Activated T-helper 1 cell treated with anti-CD3 and anti-CD28 coated beads, Interleukin-12 subunit alpha, Interleukin-12 subunit beta, Interleukin-2, Interleukin-4 antibody, amounts not matched to agents 30 ng/mL and 10 ng/mL and 1 ng/mL, durations not matched to agents 14 hours and 24 hours and 36 hours (primary cell): Measurements from ENCODE around the gene KIF1A. TPM values are rescaled to one million over a fixed set of nuclear protein-coding genes. Genes with fewer than 3 reads are reported as not detected.

Source experiments
- DNase-seq: peaks from one replicate; pipeline ENCODE4 v3.0.0; 2021; ENCODE audit warnings: low spot score
- H3K27ac Mint-ChIP-seq: one replicate; pipeline ENCODE4 v1.8.0; 2021; ENCODE audit warnings: mild to moderate bottlenecking, mixed read lengths
- H3K27me3 Mint-ChIP-seq: one replicate; pipeline ENCODE4 v1.8.0; 2022; ENCODE audit warnings: mild to moderate bottlenecking, moderate library complexity, mixed read lengths; ENCODE audit not compliant: insufficient read depth
- H3K36me3 Mint-ChIP-seq: one replicate; pipeline ENCODE4 v1.8.0; 2021; ENCODE audit warnings: low read depth, mixed read lengths
- H3K4me1 Mint-ChIP-seq: one replicate; pipeline ENCODE4 v1.8.0; 2021; ENCODE audit warnings: low read depth, mixed read lengths
- H3K4me3 Mint-ChIP-seq: one replicate; pipeline ENCODE4 v1.8.0; 2021; ENCODE audit warnings: mild to moderate bottlenecking, moderate library complexity, mixed read lengths
- H3K9me3 Mint-ChIP-seq: one replicate; pipeline ENCODE4 v1.8.0; 2021; ENCODE audit warnings: mixed read lengths
- intact Hi-C: fragments of 100-400 bp; cut with micrococcal nuclease; formaldehyde crosslinking; loops from one replicate; pipeline ENCODE4 v1.15.1; 2024
- total RNA-seq: library from RNA; stranded (reverse); gene quantifications from 2 replicates; pipeline ENCODE4 v1.2.3, GENCODE V29; 2022

The KIF1A gene
- total RNA-seq, 1 donor from 2014 or later, result 0.83 TPM

- Mint-ChIP-seq H3K36me3 (no peaks in the 10 kb centered on the region), H3K4me1 (peaks cover 4% of the 10 kb centered on the region), H3K27me3 (no peaks in the 10 kb centered on the region), H3K4me3 (no peak overlapping the region), H3K9me3 (no peaks in the 10 kb centered on the region), H3K27ac (no peak overlapping the region)
- no peak for DNase-seq
- intact Hi-C loops, result no loop called here
Observed at GRCh38 chr2:240762971-240763370, 57.0 kb downstream of the KIF1A start.

DNA sequence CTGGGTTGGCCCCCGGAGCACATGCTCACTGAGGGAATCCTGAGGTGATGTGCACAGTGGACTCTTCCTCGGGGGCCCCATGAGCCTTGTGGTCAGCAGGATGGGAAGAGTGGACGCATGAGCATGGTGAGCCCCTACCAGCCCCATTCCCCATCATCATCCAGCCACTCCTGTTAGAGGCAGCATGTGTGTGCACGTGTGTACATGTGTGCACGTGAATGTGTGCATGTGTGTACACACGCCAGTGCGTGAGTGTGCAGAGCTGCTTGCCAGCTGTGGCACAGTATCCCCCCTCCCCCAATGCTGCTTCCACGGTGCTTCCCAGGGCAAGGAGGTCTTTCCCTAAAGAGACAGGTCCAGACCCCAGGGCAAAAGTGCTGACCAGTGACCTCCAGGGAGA is 57.8 kb downstream of the KIF1A start:
- Mint-ChIP-seq H3K4me1 (peaks cover 4% of the 10 kb centered on the region), H3K9me3 (no peaks in the 10 kb centered on the region), H3K36me3 (no peaks in the 10 kb centered on the region), H3K27me3 (no peaks in the 10 kb centered on the region), H3K27ac (no peak overlapping the region), H3K4me3 (no peak overlapping the region)
- intact Hi-C loops, result no loop called here
- DNase-seq, result no peak

- intact Hi-C loops, result no loop called here
- no peaks in the 10 kb centered on the region for H3K9me3 Mint-ChIP-seq
- H3K27ac Mint-ChIP-seq, result no peak overlapping the region
- H3K36me3 Mint-ChIP-seq, result no peaks in the 10 kb centered on the region
- H3K27me3 Mint-ChIP-seq, result no peaks in the 10 kb centered on the region
- no peak overlapping the region for H3K4me3 Mint-ChIP-seq
- H3K4me1 Mint-ChIP-seq, result peaks cover 4% of the 10 kb centered on the region
- no peak for DNase-seq
Observed at GRCh38 chr2:240760576-240761246, 59.3 kb downstream of the KIF1A start.

DNA sequence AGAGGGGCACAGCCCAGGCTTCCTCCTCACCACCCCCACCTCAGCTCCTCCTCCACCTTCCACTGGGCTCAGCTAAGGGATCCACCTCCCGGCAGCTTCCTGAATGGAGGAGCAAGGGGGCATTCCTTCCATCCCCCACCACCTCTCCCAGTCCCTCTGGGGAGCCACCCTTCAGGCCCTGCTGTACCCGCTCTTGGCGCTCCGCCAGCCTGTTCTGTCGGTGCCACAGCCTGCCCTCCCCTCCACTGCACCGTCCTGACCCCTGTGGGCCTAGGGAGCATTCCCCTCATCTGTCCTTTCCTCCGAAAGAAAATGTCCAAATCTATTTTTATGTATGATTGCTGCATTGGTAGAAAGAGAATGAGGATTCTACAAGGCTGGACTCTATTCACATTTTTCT is 59.9 kb downstream of the KIF1A start:
- intact Hi-C loops, result no loop called here
- Mint-ChIP-seq H3K27ac (no peak overlapping the region), H3K9me3 (no peaks in the 10 kb centered on the region), H3K4me3 (no peak overlapping the region), H3K27me3 (no peaks in the 10 kb centered on the region), H3K36me3 (no peaks in the 10 kb centered on the region), H3K4me1 (peaks cover 4% of the 10 kb centered on the region)
- DNase-seq, result no peak

DNA sequence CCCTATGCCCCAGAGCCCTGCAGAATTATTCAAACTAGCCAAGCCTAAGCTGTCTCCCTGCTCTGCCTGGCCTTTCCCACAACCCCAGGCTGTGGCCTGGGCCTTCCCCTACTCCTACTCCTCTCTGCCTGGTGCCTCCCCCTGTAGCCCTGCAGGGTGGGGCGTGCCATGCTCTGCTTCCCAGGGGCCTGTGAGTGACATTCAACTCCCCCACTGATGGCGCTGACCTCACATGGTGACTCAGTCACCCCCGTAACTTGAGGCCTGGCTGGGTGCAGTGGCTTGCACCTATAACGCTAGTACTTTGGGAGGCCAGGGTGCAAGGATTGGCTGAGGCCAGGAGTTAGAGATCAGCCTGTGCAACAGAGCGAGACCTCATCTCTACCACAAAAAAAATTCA is 60.6 kb downstream of the KIF1A start:
- intact Hi-C loops, result no loop called here
- Mint-ChIP-seq H3K27ac (no peak overlapping the region), H3K9me3 (no peaks in the 10 kb centered on the region)

GRCh38 chr2:240757086-240757614 is 62.9 kb downstream of the KIF1A start:
- Mint-ChIP-seq H3K4me1 (peaks cover 4% of the 10 kb centered on the region), H3K27ac (no peak overlapping the region), H3K9me3 (no peaks in the 10 kb centered on the region), H3K36me3 (no peaks in the 10 kb centered on the region), H3K27me3 (no peaks in the 10 kb centered on the region), H3K4me3 (no peak overlapping the region)
- intact Hi-C loops, result no loop called here
- DNase-seq, result no peak

More for the DNA sequence above, 60.6 kb downstream of the KIF1A start:
- no peak for DNase-seq
- no peak overlapping the region for H3K4me3 Mint-ChIP-seq
- no peaks in the 10 kb centered on the region for H3K27me3 Mint-ChIP-seq
- H3K4me1 Mint-ChIP-seq, result peaks cover 4% of the 10 kb centered on the region
- no peaks in the 10 kb centered on the region for H3K36me3 Mint-ChIP-seq

DNA sequence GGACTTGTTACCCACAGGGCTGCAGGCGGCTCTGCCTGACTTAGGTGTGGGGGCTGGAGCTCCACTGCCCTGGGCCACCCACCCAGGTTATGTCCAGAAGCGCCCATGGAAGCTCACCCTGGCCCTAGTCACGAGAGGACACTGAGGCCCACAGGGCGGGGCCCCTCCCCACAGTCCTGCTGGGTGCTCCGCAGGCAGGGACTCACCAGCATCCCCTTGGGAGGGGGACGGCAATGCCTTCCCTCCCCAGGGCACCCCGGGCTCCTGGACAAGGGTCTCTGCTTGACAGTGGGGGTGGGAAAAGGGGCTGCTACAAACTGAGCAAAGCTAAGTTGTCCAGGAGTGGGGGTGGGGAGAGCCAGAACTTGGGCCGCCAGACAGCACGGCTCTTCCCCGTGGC is 67.8 kb downstream of the KIF1A start:
- intact Hi-C loops, result no loop called here
- no peak overlapping the region for H3K27ac Mint-ChIP-seq
- no peak for DNase-seq
- no peaks in the 10 kb centered on the region for H3K9me3 Mint-ChIP-seq
- no peaks in the 10 kb centered on the region for H3K4me1 Mint-ChIP-seq
- H3K4me3 Mint-ChIP-seq, result no peak overlapping the region
- no peaks in the 10 kb centered on the region for H3K36me3 Mint-ChIP-seq
- H3K27me3 Mint-ChIP-seq, result no peaks in the 10 kb centered on the region

GRCh38 chr2:240750409-240750808 is 69.6 kb downstream of the KIF1A start:
- no peaks in the 10 kb centered on the region for H3K36me3 Mint-ChIP-seq
- intact Hi-C loops, result no loop called here
- H3K4me3 Mint-ChIP-seq, result no peak overlapping the region
- DNase-seq, result no peak
- H3K27ac Mint-ChIP-seq, result no peak overlapping the region
- H3K4me1 Mint-ChIP-seq, result no peaks in the 10 kb centered on the region
- H3K27me3 Mint-ChIP-seq, result no peaks in the 10 kb centered on the region
- H3K9me3 Mint-ChIP-seq, result no peaks in the 10 kb centered on the region

GRCh38 chr2:240749516-240749915 is 70.5 kb downstream of the KIF1A start:
- Mint-ChIP-seq H3K9me3 (no peaks in the 10 kb centered on the region), H3K27ac (no peak overlapping the region), H3K4me1 (no peaks in the 10 kb centered on the region), H3K4me3 (no peak overlapping the region), H3K27me3 (no peaks in the 10 kb centered on the region), H3K36me3 (no peaks in the 10 kb centered on the region)
- no peak for DNase-seq
- intact Hi-C loops, result no loop called here

DNA sequence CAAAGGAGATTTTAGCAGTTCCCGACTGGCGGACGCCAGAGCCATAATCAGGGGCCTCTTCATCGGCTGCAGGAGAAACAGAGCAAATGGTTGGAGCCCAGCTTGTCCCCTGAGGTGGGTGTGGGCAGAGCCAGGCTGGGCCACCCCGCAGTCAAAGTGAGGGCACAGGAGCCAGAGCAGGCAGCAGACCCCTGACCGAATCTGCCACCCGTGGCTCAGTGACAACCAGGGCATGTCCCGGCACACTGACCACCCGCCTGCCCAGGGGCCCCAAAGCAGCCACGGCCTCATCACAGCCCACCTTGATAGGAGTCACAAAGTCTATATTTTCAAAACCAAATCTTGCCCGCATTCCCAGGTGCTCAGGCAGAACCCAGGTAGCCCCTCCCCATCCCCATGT is 72.8 kb downstream of the KIF1A start:
- H3K27ac Mint-ChIP-seq, result no peak overlapping the region

GRCh38 chr2:240746671-240747070 is 73.3 kb downstream of the KIF1A start:
- Mint-ChIP-seq H3K36me3 (no peaks in the 10 kb centered on the region), H3K4me3 (no peak overlapping the region), H3K9me3 (no peaks in the 10 kb centered on the region), H3K27ac (no peak overlapping the region), H3K4me1 (no peaks in the 10 kb centered on the region), H3K27me3 (no peaks in the 10 kb centered on the region)
- DNase-seq, result no peak
- intact Hi-C loops, result no loop called here

More for the DNA sequence above, 72.8 kb downstream of the KIF1A start:
- H3K9me3 Mint-ChIP-seq, result no peaks in the 10 kb centered on the region
- DNase-seq, result no peak
- no peaks in the 10 kb centered on the region for H3K4me1 Mint-ChIP-seq
- no peaks in the 10 kb centered on the region for H3K36me3 Mint-ChIP-seq
- intact Hi-C loops, result no loop called here
- no peaks in the 10 kb centered on the region for H3K27me3 Mint-ChIP-seq
- no peak overlapping the region for H3K4me3 Mint-ChIP-seq

DNA sequence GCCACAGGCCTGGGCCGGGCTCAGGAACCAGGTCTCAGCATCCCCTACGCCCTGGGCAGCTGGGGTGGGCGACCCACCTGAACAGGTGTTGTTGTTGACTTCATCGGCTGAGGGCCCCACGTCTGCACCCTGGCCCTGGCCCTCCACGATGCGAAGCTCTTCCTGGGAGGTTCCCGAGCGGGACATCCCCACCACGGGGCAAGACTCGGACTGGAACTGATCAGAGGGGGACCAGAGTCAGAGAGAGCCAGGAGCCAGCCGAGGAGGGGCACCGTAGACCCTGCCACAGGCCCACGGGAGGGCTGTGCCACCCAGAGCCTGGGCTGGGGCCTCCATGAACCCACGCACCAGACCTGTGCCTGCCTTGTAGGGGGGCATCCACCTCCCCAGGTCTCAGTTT is 74.1 kb downstream of the KIF1A start:
- Mint-ChIP-seq H3K27ac (no peak overlapping the region), H3K9me3 (no peaks in the 10 kb centered on the region), H3K27me3 (no peaks in the 10 kb centered on the region), H3K36me3 (no peaks in the 10 kb centered on the region), H3K4me3 (no peak overlapping the region), H3K4me1 (no peaks in the 10 kb centered on the region)
- intact Hi-C loops, result no loop called here
- DNase-seq, result no peak

DNA sequence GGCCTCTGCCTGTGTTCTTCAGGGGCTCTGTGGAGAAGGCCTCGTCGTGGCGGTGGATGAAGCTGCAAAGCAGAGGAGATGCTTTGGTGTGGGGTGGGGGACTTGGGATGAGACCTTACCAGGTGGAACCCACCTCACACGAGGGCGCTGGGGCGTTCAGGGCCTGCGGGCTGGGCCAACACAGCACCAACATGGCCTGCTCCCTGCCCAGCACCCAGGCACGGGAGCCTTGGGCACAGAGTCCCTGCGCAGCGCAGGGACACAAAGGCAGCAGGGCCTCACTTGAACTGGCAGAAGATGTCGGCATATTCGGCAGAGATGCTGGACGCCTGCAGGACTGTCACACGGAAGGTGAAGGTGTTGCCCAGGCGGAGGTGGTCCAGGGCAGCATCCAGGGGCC is 74.6 kb downstream of the KIF1A start:
- Mint-ChIP-seq H3K9me3 (no peaks in the 10 kb centered on the region), H3K27ac (no peak overlapping the region), H3K27me3 (no peaks in the 10 kb centered on the region), H3K36me3 (no peaks in the 10 kb centered on the region), H3K4me1 (no peaks in the 10 kb centered on the region), H3K4me3 (no peak overlapping the region)
- intact Hi-C loops, result no loop called here
- no peak for DNase-seq

DNA sequence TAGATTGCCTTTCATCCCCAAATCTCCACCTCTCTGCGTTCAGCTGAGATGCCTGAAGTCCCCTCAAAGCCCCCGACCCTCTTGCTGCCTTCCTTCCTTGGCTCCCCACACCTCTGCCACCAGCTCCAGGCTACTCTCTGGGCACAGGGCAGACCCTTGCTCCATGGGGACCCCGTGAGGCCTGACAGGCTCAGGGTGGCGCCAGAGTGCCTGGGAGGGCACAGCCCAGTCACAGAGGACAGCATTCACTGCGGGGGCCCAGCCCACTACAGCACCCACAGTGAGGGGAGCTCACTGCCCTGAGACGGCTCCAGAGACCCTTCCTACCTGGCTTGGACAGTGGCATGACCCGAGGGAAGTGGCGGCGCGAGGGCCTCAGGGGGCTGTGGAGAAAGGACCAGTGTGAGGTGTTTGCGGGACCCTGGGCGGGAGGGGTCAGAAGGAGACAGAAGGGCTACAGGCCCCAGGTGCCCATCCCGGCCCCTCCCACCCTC is 77.4 kb downstream of the KIF1A start:
- no peaks in the 10 kb centered on the region for H3K9me3 Mint-ChIP-seq

More for the DNA sequence above, 77.4 kb downstream of the KIF1A start:
- no peaks in the 10 kb centered on the region for H3K4me1 Mint-ChIP-seq
- no peak for DNase-seq
- H3K36me3 Mint-ChIP-seq, result no peaks in the 10 kb centered on the region
- no peak overlapping the region for H3K27ac Mint-ChIP-seq
- intact Hi-C loops, result no loop called here
- H3K27me3 Mint-ChIP-seq, result no peaks in the 10 kb centered on the region
- H3K4me3 Mint-ChIP-seq, result no peak overlapping the region
